Fibroblast of skin of right quadriceps (primary cell): Measurements from ENCODE around the gene SLC25A22.

Experiments
- DNase-seq: peaks from one replicate; pipeline ENCODE4 v3.0.0-alpha.2; 2013

The SLC25A22 gene

GRCh38 chr11:798093-798713 lies at the start of gene SLC25A22:
Gene SLC25A22, minus strand, starts transcription at chr11:798281. Its CDS starts 3,275 bp downstream, at chr11:795006.
- peak; percentile 75 for DNase-seq

- DNase-seq, result no peak
These were observed 49.8 kb upstream of the SLC25A22 start for GRCh38 chr11:847876-848275.

GRCh38 chr11:846496-847098 lies 48.5 kb upstream of the SLC25A22 start:
- DNase-seq, result no peak

GRCh38 chr11:845872-846495 lies 47.9 kb upstream of the SLC25A22 start:
- DNase-seq, result no peak

- DNase-seq, result peak; percentile 87
These were observed 46.9 kb upstream of the SLC25A22 start for GRCh38 chr11:844693-845644.

- peak; percentile 96 for DNase-seq
These were observed 46.0 kb upstream of the SLC25A22 start for GRCh38 chr11:843818-844692.

GRCh38 chr11:843086-843734 lies 45.1 kb upstream of the SLC25A22 start:
- DNase-seq, result no peak

- DNase-seq, result peak; percentile 89
These were observed 44.4 kb upstream of the SLC25A22 start, which contains the start of the genes POLR2L and TSPAN4 for GRCh38 chr11:842370-843002. Gene POLR2L, minus strand, starts transcription at chr11:842529. Its CDS starts 21 bp downstream, at chr11:842508. Gene TSPAN4, plus strand, starts transcription at chr11:842852. Its CDS starts 7,453 bp downstream, at chr11:850305.

GRCh38 chr11:841981-842369 lies 43.9 kb upstream of the SLC25A22 start:
- DNase-seq, result no peak

- DNase-seq, result no peak
These were observed 42.0 kb upstream of the SLC25A22 start for GRCh38 chr11:839875-840617.

GRCh38 chr11:839280-839623 lies 41.2 kb upstream of the SLC25A22 start:
- DNase-seq, result no peak

GRCh38 chr11:838441-839279 lies 40.6 kb upstream of the SLC25A22 start:
- no peak for DNase-seq

- DNase-seq, result no peak
These were observed 39.9 kb upstream of the SLC25A22 start for GRCh38 chr11:837990-838307.

GRCh38 chr11:837189-837989 lies 39.3 kb upstream of the SLC25A22 start:
- DNase-seq, result no peak

GRCh38 chr11:836700-837099 lies 38.6 kb upstream of the SLC25A22 start:
- no peak for DNase-seq

- DNase-seq, result no peak
These were observed 38.2 kb upstream of the SLC25A22 start for GRCh38 chr11:836274-836673.

- DNase-seq, result peak; percentile 54
These were observed 36.6 kb upstream of the SLC25A22 start for GRCh38 chr11:834371-835316.
